Measurements from ENCODE around the gene CYCS.
"Not testable (repeated sequence)": the region's sequence is repeated elsewhere in the genome, so short reads cannot be mapped to it uniquely, and the experiment has no call there.

The CYCS gene

GRCh38 chr7:25125137-25125946 is at the start of gene CYCS:
Gene CYCS, minus strand, starts transcription at chr7:25125260. Its CDS starts 1,141 bp downstream, at chr7:25124119.
- DNase-seq = peak; percentile 97 to 98 (median 98)

DNA sequence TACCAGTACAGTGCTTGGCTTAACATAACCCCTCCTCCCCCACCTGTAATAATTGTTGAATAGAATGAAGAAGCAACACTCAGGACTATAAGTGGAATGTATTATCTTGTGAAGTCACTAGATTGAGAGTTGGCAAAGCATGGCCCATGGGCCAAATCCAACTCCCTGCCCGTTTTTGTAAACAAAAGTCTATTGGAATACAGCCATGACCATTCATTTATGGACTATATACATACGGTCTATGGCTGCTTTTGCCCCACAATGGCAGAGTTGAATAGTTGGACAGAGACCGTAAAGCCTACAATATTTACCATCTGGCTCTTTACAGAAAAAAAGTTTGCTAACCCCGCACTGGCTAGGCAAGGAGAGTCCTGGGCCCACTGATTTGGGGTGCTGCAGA is 48.1 kb upstream of the CYCS start:
- no peak for DNase-seq

GRCh38 chr7:25171516-25171915 is 46.5 kb upstream of the CYCS start:
- no peak for DNase-seq

- DNase-seq = no peak
Observed at GRCh38 chr7:25171071-25171470, 46.0 kb upstream of the CYCS start.

DNA sequence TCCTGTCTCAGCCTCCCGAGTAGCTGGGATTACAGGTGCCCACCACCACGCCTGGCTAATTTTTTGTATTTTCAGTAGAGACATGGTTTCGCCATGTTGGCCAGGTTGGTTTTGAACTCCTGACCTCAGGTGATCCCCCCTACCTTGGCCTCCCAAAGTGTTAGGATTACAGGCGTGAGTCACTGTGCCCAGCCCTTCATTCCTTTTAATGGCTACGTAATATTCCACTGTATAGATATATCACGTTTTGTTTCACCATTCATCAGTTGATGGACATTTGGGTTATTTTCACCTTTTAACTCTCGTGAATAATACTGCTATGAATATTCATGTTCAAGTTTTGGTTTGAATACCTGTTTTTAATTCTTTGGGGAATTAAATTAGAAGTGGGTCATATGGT is 44.6 kb upstream of the CYCS start:
- DNase-seq = no peak

- no peak for DNase-seq
Observed at GRCh38 chr7:25168145-25168544, 43.1 kb upstream of the CYCS start.

GRCh38 chr7:25167262-25167843 is 42.3 kb upstream of the CYCS start:
- DNase-seq = no peak

DNA sequence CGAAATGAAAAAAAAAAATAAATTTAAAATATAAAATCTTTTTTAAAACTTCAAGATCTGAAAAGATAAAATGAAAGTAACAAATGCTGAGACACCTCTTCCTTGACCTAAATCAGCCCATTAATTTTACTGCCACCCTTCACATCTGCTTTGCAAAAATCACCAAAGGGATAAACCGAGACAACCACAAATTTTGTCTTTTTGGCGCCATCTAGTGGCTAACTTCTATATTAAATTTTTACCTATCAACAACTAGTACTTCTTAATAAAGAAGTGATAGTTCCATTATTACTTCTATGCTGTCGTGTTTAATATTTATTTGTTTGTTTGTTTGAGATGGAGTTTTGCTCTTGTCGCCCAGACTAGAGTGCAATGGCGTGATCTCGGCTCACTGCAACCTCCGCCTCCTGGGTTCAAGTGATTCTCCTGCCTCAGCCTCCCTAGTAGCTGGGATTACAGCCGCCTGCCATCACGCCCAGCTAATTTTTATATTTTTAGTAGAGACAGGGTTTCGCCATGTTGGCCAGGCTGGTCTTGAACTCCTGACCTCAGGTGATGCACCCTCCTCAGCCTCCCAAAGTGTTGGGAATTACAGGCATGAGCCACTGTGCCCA is 35.0 kb upstream of the CYCS start:
- not testable (repeated sequence) for DNase-seq

DNA sequence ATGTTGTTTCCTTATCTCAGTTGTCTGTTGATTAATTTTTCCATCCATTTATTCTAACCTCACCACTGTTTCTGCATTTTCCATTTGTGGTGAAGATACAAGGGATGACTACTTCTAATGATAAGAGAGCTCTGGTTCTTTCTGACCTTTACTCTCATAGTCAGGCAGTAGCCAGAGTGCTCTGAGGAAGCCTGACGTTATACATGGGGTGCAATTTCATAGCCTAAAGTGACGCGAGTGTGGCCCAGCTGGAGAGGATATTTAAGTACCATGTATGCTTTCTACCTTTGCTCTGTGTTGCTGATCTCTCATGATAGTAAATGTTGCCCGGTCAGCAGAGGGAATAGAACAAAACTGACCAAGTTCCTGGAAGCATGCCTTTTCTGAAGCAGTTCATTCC is 33.9 kb upstream of the CYCS start:
- DNase-seq = no peak

- no peak for DNase-seq
Observed at GRCh38 chr7:25151773-25152172, 26.7 kb upstream of the CYCS start.

- DNase-seq = no peak
Observed at GRCh38 chr7:25149836-25150235, 24.8 kb upstream of the CYCS start.

DNA sequence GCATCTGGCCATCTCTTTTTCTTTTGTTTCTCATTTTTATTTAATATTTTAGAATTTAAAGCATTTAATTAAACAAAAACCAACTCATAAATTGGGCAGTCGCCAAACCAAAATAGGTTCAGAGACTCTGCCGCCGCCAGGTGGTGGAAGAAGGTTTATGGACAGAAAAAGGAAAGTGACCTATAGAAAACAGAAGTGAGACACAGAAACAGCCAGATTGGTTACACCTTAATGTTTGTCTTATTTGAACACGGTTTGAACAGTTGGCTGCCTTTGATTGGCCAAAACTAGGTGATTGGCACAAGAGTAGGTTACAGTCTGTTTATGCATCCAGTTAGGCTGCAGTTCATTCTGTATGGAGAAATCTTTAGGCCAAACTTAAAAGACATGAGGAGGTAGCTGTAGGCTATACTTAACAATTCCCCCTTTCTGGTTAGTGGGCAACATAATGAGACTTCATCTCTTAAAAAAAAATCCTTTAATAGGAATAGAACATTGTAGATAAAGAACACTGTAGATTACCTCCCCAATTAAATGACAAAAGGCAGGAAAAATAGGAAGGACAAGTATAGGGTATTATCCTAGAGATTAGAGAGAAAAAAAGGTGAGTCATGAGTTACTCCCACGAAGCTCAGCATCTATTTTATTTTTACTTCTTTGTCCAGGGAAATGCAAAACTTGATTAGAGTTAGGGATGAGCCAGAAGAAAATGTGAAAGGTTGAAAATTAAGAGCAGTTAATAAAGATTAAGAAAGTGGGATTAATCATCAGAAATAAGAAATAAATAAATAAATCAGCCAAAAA is 23.9 kb upstream of the CYCS start:
- DNase-seq = no peak

DNA sequence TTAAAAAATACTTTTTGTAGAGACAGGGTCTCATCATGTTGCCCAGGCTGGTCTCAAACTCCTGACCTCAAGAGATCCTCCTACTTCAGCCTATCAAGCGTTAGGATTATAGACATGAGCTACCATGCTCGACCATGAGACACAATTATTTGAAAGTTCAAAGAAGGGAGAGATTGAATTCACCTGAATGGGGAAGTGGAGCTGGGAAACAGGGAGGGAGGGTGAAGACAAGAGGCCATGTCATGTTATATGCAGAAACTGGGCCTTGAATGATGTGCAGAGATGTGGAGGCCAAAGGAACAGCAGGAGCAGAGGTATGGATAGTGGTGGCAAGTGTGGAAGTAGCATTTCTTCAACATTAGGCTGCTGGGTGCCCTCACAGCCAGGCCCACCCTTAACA is 18.7 kb upstream of the CYCS start:
- no peak for DNase-seq

GRCh38 chr7:25139536-25139935 is 14.5 kb upstream of the CYCS start:
- no peak for DNase-seq

GRCh38 chr7:25134358-25135010 is 9.4 kb upstream of the CYCS start:
- DNase-seq = no peak

GRCh38 chr7:25132430-25132829 is 7.4 kb upstream of the CYCS start:
- no peak for DNase-seq

- no peak for DNase-seq
Observed at GRCh38 chr7:25126751-25127150, 1.7 kb upstream of the CYCS start.

DNA sequence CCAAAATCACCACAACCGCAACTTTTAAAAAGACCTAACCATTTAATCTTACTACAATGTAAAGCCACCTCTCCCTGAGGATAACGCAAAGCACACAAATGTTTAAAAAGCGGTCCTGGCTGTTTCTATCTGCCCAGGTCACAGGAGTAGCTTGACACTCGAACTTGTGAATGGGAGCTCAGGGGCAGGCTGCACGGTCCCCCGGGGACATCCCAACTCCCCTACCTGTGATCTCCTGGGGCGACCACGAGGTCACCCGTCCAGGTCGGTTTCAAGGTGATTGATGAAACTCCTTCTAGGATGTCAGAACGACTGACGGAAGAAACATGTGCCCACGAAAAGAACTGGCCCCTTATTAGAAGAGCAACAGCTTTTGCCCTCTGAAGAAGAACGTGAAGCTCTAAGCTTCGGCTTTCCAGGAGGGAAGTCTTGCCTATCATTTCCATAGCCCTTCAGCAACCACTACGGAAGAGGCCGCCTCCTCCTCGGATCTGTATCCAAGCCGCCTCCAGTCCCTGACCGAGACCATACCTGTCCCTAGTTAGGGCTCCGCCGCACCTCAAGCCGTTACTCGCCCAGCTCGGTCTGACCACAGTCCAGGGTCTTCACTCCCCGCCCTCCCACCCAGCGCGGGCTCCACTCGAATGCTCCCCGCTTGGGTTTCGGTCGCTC is 459 bp downstream of the CYCS start:
- DNase-seq = peak in 1 of 4 experiments; percentile 2

DNA sequence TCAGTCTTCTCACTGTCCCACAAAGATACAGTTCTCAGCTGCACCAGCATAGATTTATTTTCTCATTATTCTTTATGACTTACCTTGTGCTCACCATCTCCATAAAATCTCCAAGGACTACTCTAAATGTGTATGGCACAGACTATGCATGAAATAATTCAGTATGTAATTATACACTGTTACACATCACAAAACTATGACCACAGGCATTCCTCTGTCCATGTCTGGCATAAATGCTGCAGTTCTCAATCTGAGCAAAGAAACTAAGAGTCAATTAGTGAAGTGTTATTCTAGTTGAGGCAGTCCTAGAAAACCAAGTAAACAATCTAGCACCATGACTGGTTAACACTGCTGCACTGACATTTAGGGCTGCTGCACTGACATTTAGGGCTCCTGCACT is 2.7 kb downstream of the CYCS start:
- DNase-seq = no peak

DNA sequence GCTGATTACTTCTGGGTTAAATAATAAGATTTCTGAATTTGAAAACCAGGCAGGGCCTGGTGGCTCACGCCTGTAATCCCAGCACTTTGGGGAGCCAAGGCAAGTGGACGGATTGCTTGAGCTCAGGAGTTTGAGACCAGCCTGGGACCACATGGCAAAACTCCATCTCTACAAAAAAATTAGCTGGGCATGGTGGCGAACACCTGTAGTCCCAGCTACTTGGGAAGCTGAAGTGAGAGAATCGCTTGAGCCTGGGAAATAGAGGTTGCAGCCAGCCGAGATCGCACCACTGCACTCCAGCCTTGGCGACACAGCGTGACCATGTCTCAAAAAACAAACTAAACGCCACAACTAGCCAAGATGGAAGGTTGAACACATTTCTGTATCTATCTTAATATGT is 3.5 kb downstream of the CYCS start:
- DNase-seq = no peak

GRCh38 chr7:25119102-25119501 is 6.0 kb downstream of the CYCS start:
- DNase-seq = no peak

DNA sequence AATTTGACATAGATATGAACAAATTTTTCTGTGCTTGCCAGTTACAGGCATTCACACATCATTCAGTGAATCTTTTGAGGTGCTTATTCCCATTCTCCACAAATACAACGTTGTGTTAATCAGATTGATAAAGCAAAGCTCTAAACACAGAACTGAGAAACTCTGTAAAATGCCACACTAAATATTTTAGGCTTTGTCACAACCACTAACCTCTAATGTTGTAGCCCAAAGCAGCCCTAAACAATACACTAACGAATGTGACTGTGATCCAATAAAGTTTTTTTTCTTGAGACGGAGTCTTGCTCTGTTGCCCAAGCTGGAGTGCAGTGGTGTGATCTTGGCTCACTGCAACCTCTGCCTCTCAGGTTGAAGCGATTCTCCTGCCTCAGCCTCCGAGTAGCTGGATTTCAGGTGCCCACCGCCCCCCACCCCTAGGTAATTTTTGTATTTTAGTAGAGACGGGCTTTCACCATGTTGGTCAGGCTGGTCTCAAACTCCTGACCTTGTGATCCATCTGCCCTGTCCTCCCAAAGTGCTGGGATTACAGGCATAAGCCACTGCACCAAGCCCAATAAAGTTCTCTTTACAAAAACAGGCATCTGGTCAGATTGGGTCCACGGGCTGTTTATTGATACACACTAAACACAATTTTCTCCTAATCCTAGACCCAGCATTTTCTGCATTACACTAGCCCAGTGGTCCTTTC is 6.9 kb downstream of the CYCS start:
- DNase-seq = no peak

Measured in activated CD4-positive, CD25-positive, alpha-beta regulatory T cell (primary cell).